ENCODE results near the gene CTNNB1. TPM values are rescaled to one million over a fixed set of nuclear protein-coding genes. Genes with fewer than 3 reads are reported as not detected.

Gene CTNNB1
- total and polyA plus RNA-seq, 2 donors: 230 to 664 TPM

DNA sequence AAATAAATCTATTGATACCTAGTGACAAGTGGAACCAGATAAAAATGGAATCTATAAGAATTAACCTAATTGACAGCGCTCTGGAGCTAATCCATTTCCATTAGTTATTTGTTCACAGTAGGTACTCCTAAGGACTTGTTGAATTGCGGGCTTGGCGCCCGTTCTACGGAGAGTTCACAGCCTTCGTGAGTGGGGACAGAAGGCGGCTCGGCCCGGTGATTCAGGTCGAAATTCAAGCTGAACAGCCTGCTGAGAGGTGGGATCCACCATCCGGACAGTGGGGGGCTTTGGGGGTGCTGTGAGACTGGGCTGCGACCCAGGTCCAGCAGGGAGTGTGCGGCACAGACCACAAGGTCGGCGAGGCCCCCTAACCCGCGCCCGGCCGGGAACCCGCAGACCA lies 779 bp upstream of the CTNNB1 start:
- Histone ChIP-seq H3K4me3 (ENCODE audit: low read depth, low read length) (peak overlapping the region; percentile 98), H3K4me1 (ENCODE audit: insufficient read depth) (no peaks in the 10 kb centered on the region), H3K27ac (ENCODE audit: low read depth) (peak overlapping the region; percentile 72), H3K36me3 (ENCODE audit: insufficient read depth) (no peaks in the 10 kb centered on the region)
- no peak for DNase-seq (ENCODE audit: extremely low spot score)
- WGBS: 13% methylated on average over 20 of the region's 20 CpGs

DNA sequence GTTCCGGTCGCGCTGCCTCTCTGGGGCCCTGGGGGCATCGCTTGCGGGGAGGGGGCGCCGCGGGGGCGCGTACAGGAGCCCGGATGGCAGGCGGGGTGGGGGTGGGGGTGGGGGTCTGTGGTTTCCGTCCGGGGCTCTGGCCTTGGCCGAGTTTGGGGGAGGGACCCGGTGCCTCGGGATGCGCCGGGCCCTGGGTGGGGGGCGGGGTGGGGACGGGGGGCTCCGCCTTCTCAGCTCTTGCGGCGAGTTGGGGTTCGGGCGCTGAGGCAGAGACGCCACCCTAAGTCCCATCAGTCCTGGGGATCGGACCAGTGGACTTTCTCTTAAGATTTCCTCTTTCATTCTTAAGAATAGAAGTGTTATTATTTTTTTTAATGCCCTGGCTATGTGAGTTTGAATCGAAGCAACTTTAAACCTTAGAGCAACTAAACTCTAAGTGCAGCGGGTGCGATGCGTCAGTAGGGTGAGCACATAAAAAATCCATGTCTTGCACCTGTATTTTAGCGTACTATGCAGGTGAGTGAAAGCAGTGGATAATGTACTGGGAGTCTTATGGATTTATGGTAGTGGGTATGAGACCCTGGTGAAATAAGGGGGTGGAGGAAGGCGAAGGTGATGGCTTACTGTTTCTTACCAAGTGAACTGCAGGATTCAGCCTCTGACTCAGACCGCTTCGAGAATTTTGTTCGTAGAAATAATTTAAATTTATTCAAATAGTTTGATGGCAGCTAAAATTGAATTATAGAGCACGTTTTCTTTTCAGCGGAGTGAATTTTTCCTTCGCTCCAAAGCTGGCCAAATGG lies 762 bp downstream of the CTNNB1 start:
- H3K4me1 ChIP-seq (ENCODE audit: insufficient read depth): no peaks in the 10 kb centered on the region
- peak overlapping the region; percentile 99 for H3K27ac ChIP-seq (ENCODE audit: low read depth)
- no peaks in the 10 kb centered on the region for H3K36me3 ChIP-seq (ENCODE audit: insufficient read depth)
- peak overlapping the region; percentile 98 for H3K4me3 ChIP-seq (ENCODE audit: low read depth, low read length)
- DNase-seq (ENCODE audit: extremely low spot score): no peak
- WGBS: under 1% methylated on average over 40 of the region's 40 CpGs

DNA sequence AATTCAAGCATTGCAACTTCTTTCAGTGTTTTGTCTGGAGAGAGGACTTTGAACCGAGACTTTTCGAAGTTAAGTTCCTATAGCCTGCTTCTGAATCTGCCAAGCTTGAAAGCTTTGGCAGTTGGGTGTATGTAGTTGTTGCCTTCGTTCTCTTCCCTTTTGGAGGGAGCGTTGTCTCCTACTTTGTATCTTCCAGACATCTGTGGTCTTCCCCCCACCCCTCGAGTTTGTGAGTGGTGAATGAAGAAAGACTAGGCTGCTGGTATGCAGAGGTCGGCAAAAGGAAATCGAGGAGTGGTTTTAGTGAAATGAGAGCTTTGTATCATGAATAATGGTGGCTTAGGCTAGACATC lies 1.3 kb downstream of the CTNNB1 start:
- WGBS: under 1% methylated on average over 7 of the region's 7 CpGs
- Histone ChIP-seq H3K4me3 (ENCODE audit: low read depth, low read length) (peak overlapping the region; percentile 98), H3K27ac (ENCODE audit: low read depth) (peak overlapping the region; percentile 23), H3K4me1 (ENCODE audit: insufficient read depth) (no peaks in the 10 kb centered on the region), H3K36me3 (ENCODE audit: insufficient read depth) (no peaks in the 10 kb centered on the region)
- no peak for DNase-seq (ENCODE audit: extremely low spot score)

DNA sequence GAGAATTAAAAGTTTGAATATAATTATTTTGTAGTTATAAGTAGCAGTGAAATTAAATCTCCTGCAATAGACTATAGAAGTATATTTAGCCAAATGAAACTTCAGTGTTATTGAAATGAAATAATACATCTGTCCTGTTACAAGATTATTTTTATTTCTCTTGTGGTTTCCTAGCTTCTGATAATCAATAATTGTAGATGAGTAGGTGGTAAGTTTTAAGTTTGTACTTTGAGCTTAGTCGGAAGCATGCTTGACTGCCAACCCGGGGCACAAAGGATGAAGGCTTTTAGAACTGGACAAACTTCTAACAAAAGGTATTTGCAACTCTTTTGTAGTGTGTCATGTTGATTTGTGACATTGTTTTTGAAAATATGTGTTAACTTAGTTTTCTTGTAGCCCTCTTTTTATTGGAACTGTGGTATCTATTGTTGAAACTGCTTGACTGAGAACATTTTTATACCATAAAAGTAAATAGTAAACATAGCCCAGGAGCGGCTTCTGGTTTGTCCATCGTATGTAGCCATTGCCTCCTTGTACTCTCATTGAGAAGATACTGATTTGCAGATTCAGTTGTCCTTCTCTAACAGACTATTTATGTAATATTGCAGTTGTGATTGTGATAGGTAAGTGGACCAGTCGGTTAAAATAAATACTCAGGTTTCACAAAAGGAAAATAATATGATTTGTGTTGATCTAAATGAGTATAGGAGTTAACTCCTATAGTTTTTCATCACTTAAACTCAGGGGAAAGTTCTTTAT lies 2.9 kb downstream of the CTNNB1 start:
- WGBS: 26% methylated on average over 5 of the region's 5 CpGs
- Histone ChIP-seq H3K36me3 (ENCODE audit: insufficient read depth) (no peaks in the 10 kb centered on the region), H3K27ac (ENCODE audit: low read depth) (peak overlapping the region; percentile 10), H3K4me3 (ENCODE audit: low read depth, low read length) (no peak overlapping the region), H3K4me1 (ENCODE audit: insufficient read depth) (no peaks in the 10 kb centered on the region)
- DNase-seq (ENCODE audit: extremely low spot score): no peak

DNA sequence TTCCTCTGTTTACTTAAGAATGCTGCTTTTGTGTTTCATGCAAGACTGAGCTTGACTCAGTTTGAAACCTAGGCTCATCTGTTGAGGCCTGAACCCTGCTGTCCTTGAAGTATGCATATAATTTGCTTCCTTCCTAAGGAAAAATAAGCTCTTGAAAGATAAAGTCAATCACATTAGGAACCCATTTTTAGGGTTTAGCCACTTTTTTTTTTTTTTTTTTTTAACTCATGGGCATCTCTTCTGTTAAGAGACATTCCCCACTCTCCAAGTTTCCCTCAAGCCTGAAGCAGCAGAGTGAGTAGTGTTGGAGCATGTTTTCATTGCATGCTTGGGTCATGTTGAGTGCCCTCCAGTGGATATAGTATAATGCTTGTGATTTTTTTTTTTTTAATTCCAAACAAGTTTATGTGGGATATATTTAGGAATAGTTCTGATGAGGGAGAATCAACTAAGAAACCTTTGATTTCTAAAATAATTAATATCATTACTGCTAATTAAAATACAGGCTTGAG lies 3.6 kb downstream of the CTNNB1 start:
- Histone ChIP-seq H3K4me3 (ENCODE audit: low read depth, low read length) (no peak overlapping the region), H3K36me3 (ENCODE audit: insufficient read depth) (no peaks in the 10 kb centered on the region), H3K27ac (ENCODE audit: low read depth) (no peak overlapping the region), H3K4me1 (ENCODE audit: insufficient read depth) (no peaks in the 10 kb centered on the region)
- DNase-seq (ENCODE audit: extremely low spot score): no peak

DNA sequence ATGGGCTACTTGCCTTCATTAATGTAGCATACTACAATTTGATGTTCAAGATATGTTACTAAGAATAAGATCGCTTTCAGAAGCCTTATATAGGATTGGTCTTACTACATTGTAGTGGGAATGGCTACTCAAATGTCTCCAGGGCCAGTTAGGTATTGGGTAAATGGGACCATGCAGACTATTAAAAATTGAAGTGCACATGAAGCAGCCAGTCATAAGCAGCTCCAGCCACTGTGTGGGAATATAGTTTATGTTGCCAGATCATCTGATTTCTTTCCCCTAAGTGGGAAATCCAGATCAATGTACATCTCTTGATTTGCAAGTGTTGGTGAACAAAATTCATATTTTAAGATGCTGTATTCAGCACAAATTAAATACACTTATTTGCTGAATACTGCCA lies 5.1 kb downstream of the CTNNB1 start:
- 74% methylated on average over 1 of the region's 1 CpG for WGBS
- DNase-seq (ENCODE audit: extremely low spot score): no peak
- Histone ChIP-seq H3K4me3 (ENCODE audit: low read depth, low read length) (no peak overlapping the region), H3K27ac (ENCODE audit: low read depth) (no peak overlapping the region), H3K36me3 (ENCODE audit: insufficient read depth) (no peaks in the 10 kb centered on the region), H3K4me1 (ENCODE audit: insufficient read depth) (peaks cover 1% of the 10 kb centered on the region)

DNA sequence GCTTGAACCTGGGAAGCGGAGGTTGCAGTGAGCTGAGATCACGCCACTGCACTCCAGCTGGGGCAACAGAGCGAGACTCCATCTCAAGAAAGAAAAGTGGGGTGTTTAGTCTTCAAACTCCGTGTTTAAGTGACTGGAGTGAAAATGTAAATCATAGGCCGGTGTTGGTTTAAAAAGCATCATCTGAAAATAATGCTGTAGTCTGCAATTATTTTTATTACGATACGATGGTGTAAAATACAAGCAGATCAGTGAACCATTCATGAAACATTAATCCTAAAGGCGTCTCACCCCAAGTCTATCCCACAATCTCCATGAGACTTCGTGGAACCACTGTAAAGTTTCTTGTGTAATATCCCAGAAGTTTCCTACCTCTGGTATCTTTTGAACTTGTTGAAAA lies 6.3 kb downstream of the CTNNB1 start:
- peaks cover 1% of the 10 kb centered on the region for H3K4me1 ChIP-seq (ENCODE audit: insufficient read depth)
- WGBS: 71% methylated on average over 9 of the region's 9 CpGs
- no peak overlapping the region for H3K27ac ChIP-seq (ENCODE audit: low read depth)
- no peak for DNase-seq (ENCODE audit: extremely low spot score)
- no peaks in the 10 kb centered on the region for H3K36me3 ChIP-seq (ENCODE audit: insufficient read depth)
- H3K4me3 ChIP-seq (ENCODE audit: low read depth, low read length): no peak overlapping the region

DNA sequence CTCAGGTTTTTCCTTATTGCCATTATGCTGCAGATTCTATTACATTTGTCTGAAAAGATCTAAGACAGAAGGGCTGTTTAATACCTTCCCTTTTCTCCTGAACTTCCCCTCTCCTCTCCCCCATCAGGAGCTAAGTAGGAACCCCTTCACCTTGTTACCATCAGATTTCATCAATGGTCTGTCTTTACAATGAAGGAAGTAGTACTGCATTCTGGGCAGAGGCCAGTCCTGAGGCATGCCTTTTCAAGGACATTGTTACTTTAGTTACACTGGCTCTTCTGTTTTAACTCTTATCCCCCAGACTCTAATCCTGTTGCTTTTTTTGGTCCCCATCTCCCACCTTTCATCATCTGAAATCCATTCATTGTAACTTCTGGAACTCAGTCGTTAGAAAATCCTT lies 8.1 kb downstream of the CTNNB1 start:
- H3K4me3 ChIP-seq (ENCODE audit: low read depth, low read length): no peak overlapping the region
- no peak for DNase-seq (ENCODE audit: extremely low spot score)
- H3K4me1 ChIP-seq (ENCODE audit: insufficient read depth): peaks cover 1% of the 10 kb centered on the region
- no peak overlapping the region for H3K27ac ChIP-seq (ENCODE audit: low read depth)
- WGBS: 35% methylated on average over 1 of the region's 1 CpG
- no peaks in the 10 kb centered on the region for H3K36me3 ChIP-seq (ENCODE audit: insufficient read depth)

DNA sequence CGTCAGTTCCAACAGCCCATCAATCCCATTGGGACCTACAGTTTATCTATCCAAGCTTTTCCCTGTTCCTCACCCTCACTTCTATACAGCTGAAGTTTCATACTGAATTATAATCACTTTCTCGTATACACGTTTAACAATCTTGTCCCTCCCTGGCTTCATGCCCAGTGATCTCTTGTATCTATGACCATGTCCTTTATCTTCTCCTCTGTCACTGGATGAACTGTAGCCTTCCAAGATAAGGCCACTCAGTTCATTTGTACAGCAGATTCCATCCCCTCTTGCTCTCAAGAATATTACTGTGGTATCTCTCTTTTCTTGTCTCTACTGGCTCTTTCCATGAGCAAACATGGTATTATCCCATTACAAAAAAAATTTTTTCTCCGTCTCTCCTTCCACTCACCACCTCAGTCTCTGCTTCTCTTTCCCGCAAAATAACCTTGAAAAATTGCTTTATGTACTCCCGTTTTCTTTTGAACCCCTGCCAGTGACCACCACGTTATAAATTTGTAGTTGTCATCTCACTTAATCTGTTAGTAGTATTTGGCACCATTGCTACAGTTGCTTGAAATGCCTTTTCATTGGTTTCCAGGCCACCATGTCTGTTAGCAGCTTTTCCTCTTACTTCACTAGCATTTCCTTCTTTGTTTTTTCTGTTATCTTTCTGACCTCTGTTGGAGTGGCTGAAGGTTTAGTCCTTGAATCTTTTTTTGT lies 9.4 kb downstream of the CTNNB1 start:
- Histone ChIP-seq H3K4me1 (ENCODE audit: insufficient read depth) (peaks cover 1% of the 10 kb centered on the region), H3K27ac (ENCODE audit: low read depth) (no peak overlapping the region), H3K4me3 (ENCODE audit: low read depth, low read length) (no peak overlapping the region), H3K36me3 (ENCODE audit: insufficient read depth) (no peaks in the 10 kb centered on the region)
- 54% methylated on average over 7 of the region's 7 CpGs for WGBS
- no peak for DNase-seq (ENCODE audit: extremely low spot score)

DNA sequence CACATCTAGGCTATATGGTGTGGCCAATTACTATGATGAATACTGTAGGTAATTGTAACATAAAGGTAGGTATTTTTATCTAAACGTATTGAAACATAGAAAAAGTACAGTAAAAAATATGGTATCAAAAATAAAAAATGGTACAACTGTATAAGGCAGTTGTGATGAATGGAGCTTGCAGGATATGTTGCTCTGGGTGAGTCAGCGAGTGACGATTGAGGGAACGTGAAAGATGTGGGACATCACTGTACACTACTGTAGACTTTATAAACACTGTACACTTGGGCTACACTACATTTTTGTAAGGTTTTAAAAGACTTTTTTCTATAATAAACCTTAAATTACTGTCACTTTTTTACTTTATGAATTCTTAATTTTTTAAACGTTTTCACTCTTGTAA lies 10.3 kb downstream of the CTNNB1 start:
- H3K36me3 ChIP-seq (ENCODE audit: insufficient read depth): no peaks in the 10 kb centered on the region
- no peak overlapping the region for H3K27ac ChIP-seq (ENCODE audit: low read depth)
- 90% methylated on average over 5 of the region's 5 CpGs for WGBS
- no peak overlapping the region for H3K4me3 ChIP-seq (ENCODE audit: low read depth, low read length)
- no peak for DNase-seq (ENCODE audit: extremely low spot score)
- peaks cover 1% of the 10 kb centered on the region for H3K4me1 ChIP-seq (ENCODE audit: insufficient read depth)

DNA sequence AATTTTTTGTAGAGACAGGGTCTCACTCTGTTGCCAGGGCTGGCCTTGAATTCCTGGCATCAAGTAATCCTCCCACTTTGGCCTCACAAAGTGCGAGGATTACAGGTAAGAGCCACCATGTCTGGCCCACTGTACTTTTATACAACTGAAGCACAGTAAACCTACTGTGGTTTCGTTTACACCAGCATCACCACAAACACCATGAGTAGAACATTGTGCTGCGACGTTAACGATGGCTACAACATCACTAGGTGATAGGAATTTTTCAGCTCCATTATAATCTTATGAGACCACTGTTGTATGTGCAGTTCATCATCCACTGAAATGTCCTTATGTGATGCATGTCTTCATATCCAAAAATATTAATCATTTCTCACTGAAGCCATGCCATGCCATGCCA lies 11.7 kb downstream of the CTNNB1 start:
- WGBS: 88% methylated on average over 5 of the region's 5 CpGs
- H3K4me1 ChIP-seq (ENCODE audit: insufficient read depth): peaks cover 1% of the 10 kb centered on the region

DNA sequence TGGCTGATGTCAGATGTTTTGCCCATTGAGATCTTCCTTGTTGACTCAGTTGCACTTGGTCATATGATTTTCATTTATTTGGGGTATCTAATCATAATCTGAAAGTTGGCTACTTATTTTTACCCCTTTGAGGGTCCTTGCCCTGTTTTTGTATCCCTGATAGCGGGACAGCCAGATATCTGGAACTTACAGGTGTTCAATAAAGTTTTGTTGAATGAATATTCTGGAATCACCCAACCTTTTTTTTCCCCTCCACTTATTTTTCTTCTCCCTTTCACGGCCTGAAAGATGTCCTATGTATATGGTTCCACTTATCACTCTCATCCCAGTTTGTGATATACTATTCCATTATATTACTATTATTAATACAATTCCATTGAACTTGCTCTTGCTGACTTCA lies 12.8 kb downstream of the CTNNB1 start:
- Histone ChIP-seq H3K4me3 (ENCODE audit: low read depth, low read length) (no peak overlapping the region), H3K27ac (ENCODE audit: low read depth) (no peak overlapping the region), H3K4me1 (ENCODE audit: insufficient read depth) (peaks cover 1% of the 10 kb centered on the region), H3K36me3 (ENCODE audit: insufficient read depth) (no peaks in the 10 kb centered on the region)
- 93% methylated on average over 2 of the region's 2 CpGs for WGBS
- no peak for DNase-seq (ENCODE audit: extremely low spot score)

More for the DNA sequence above, 11.7 kb downstream of the CTNNB1 start:
- Histone ChIP-seq H3K36me3 (ENCODE audit: insufficient read depth) (no peaks in the 10 kb centered on the region), H3K4me3 (ENCODE audit: low read depth, low read length) (no peak overlapping the region), H3K27ac (ENCODE audit: low read depth) (no peak overlapping the region)
- no peak for DNase-seq (ENCODE audit: extremely low spot score)

DNA sequence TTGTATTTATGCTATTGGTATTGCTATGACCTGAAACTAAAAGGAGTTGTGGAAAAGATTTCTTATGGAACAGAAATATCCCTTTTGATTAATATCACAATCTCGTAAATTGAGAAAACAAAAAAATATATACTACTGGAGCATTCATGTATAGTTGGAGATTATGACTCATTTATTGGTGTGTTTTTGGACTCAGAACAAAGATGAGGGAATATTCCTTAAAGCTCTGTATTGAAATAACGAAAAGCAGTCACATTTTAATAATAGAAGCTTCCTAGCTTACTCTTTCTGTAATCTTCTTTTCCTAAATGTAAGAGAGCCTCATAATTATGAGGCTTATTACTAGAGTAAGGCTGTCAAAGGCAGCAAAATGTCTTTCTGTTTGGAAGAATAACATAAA lies 14.3 kb downstream of the CTNNB1 start:
- Histone ChIP-seq H3K27ac (ENCODE audit: low read depth) (no peak overlapping the region), H3K4me3 (ENCODE audit: low read depth, low read length) (no peak overlapping the region), H3K36me3 (ENCODE audit: insufficient read depth) (no peaks in the 10 kb centered on the region), H3K4me1 (ENCODE audit: insufficient read depth) (no peaks in the 10 kb centered on the region)
- no peak for DNase-seq (ENCODE audit: extremely low spot score)
- 30% methylated on average over 2 of the region's 2 CpGs for WGBS

DNA sequence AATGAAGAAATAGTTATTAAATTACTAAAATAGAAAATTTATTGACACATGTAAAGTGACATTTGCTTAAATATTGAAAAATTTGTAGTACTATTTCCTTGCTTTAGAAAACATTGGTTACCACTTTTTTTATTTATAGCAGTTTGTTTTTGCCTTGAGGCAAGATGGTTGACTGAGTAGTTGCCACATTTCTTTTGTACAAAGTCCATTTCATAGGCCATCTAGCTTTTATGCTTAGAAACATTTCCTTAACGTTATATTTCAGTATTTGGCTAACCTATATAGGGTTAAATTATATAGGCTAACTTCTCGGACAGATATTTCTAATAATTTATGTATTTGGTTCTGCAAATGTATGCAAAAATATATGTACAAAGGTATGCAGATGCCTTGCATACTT lies 17.1 kb downstream of the CTNNB1 start:
- no peak for DNase-seq (ENCODE audit: extremely low spot score)
- Histone ChIP-seq H3K27ac (ENCODE audit: low read depth) (no peak overlapping the region), H3K4me3 (ENCODE audit: low read depth, low read length) (no peak overlapping the region), H3K36me3 (ENCODE audit: insufficient read depth) (no peaks in the 10 kb centered on the region), H3K4me1 (ENCODE audit: insufficient read depth) (no peaks in the 10 kb centered on the region)
- 65% methylated on average over 2 of the region's 2 CpGs for WGBS

All from urinary bladder (tissue), 4 donors.